ENCODE measurements around the gene PLA2G2F. TPM values are rescaled to one million over a fixed set of nuclear protein-coding genes. Genes with fewer than 3 reads are reported as not detected.
A peak's percentile ranks its signal among the peaks of the same experiment; 100 is the strongest.

Gene PLA2G2F
- total and polyA plus RNA-seq, 10 of the 15 experiments (the other 5 are each of a cell fraction or from before 2014, with no cell fraction given) = 0.03 TPM; not detected in 9

DNA sequence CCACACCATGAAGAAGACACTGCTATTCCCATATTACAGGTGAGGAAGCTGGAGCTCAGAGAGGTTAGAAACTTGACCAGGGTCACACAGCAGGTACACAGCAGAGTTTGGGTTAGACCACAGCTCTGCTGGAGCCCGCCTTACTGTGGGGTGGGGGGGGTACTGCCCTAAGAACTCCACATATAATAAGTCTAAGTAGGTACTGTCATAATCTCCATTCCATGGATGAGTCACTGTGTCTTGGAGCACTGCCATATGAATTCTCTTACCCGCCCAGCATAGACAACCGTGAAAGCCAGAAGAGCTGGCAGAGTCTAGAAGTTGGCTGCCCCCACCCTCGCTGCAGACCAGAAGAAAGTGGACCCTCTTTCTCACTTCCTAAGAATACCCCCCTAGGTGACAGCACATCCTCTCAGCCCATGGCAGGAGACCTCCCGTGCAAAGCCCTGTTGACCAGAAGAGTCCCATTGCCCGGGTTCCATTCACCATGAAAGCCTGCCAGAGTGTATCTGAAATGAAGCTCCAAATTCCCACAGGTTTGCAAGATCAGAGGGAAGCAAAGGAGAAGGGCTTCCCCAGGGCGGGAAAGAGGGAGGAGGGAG lies 14.6 kb upstream of the PLA2G2F start (continued):
- TF ChIP-seq ASH2L (IDR thresholded peaks at IDR 0.05; ENCODE audit: borderline replicate concordance, low read depth) (no peak), ZSCAN29 (IDR thresholded peaks at IDR 0.05) (no peak), DPF2 (IDR thresholded peaks at IDR 0.05) (peak; percentile 47; the same call in 1 of the 2 replicates), EED (IDR thresholded peaks at IDR 0.05; ENCODE audit: low read depth) (peak; percentile 17), CEBPB (IDR thresholded peaks at IDR 0.05; ENCODE audit: borderline replicate concordance in 1 of 2, low read depth in 2 of 2, low read length in 2 of 2) (no peak), JUND (IDR thresholded peaks at IDR 0.05; ENCODE audit: low read depth, low read length) (no peak), PAX5 (IDR thresholded peaks at IDR 0.05; ENCODE audit: borderline replicate concordance, low read depth, low read length) (0 out of 2 replicates have a peak, but pooled peaks have one; percentile 14)
- TF ChIP-seq, protein P1, sequence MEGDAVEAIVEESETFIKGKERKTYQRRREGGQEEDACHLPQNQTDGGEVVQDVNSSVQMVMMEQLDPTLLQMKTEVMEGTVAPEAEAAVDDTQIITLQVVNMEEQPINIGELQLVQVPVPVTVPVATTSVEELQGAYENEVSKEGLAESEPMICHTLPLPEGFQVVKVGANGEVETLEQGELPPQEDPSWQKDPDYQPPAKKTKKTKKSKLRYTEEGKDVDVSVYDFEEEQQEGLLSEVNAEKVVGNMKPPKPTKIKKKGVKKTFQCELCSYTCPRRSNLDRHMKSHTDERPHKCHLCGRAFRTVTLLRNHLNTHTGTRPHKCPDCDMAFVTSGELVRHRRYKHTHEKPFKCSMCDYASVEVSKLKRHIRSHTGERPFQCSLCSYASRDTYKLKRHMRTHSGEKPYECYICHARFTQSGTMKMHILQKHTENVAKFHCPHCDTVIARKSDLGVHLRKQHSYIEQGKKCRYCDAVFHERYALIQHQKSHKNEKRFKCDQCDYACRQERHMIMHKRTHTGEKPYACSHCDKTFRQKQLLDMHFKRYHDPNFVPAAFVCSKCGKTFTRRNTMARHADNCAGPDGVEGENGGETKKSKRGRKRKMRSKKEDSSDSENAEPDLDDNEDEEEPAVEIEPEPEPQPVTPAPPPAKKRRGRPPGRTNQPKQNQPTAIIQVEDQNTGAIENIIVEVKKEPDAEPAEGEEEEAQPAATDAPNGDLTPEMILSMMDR (IDR thresholded peaks at IDR 0.05 in 2 of 3, conservative IDR thresholded peaks at IDR 0.05 in 1 of 3; ENCODE audit: control insufficient read depth in 2 of 3, extremely low read depth in 1 of 3, insufficient read depth in 1 of 3, low read depth in 3 of 3, low read length in 3 of 3) = no peak
- TF ChIP-seq, protein P2, sequence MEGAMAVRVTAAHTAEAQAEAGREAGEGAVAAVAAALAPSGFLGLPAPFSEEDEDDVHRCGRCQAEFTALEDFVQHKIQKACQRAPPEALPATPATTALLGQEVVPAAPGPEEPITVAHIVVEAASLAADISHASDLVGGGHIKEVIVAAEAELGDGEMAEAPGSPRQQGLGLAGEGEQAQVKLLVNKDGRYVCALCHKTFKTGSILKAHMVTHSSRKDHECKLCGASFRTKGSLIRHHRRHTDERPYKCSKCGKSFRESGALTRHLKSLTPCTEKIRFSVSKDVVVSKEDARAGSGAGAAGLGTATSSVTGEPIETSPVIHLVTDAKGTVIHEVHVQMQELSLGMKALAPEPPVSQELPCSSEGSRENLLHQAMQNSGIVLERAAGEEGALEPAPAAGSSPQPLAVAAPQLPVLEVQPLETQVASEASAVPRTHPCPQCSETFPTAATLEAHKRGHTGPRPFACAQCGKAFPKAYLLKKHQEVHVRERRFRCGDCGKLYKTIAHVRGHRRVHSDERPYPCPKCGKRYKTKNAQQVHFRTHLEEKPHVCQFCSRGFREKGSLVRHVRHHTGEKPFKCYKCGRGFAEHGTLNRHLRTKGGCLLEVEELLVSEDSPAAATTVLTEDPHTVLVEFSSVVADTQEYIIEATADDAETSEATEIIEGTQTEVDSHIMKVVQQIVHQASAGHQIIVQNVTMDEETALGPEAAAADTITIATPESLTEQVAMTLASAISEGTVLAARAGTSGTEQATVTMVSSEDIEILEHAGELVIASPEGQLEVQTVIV (IDR thresholded peaks at IDR 0.05; ENCODE audit: borderline replicate concordance, partially characterized antibody) = no peak

Data from GM12878 (cell line).